A673 (cell line): Measurements from ENCODE around the gene POU1F1.

Experiments
- EZH2 ChIP-seq: fragments of 200-600 bp; sonication (generic); IDR thresholded peaks from 2 replicates; pipeline ENCODE4 v1.6.1; 2017; ENCODE audit warnings: borderline replicate concordance, low read depth, mild to moderate bottlenecking, mixed read lengths, antibody characterized with exemption, low read length; ENCODE audit not compliant: poor library complexity, severe bottlenecking
- TF ChIP-seq, protein P1 (sequence below): fragments of 300-800, 200-600 bp; sonication (generic); conservative IDR thresholded peaks from 2 replicates; pipeline ENCODE4 v1.5.1; 2017; ENCODE audit warnings: low read depth, mild to moderate bottlenecking, antibody characterized with exemption, low read length, moderate library complexity, mixed read lengths

DNA sequence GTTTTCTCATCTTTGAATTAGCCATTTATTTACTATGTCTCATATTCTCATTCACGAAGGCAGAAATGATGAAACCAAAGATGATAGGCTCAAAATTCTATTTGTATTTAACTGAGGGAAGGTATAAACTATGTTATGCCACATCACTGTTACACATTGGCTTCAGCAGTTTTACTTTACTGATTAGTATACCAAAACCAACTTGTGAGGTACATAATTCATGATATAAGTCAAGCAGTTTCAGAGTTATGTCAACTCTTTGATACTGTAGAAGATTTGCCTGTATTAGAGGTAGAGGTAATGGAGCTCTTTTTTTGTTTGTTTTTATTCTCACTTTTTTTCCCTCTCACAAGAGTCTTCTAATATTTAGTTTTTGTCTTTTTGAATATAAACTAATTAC is 26.4 kb downstream of the POU1F1 start:
- TF ChIP-seq, protein P1, sequence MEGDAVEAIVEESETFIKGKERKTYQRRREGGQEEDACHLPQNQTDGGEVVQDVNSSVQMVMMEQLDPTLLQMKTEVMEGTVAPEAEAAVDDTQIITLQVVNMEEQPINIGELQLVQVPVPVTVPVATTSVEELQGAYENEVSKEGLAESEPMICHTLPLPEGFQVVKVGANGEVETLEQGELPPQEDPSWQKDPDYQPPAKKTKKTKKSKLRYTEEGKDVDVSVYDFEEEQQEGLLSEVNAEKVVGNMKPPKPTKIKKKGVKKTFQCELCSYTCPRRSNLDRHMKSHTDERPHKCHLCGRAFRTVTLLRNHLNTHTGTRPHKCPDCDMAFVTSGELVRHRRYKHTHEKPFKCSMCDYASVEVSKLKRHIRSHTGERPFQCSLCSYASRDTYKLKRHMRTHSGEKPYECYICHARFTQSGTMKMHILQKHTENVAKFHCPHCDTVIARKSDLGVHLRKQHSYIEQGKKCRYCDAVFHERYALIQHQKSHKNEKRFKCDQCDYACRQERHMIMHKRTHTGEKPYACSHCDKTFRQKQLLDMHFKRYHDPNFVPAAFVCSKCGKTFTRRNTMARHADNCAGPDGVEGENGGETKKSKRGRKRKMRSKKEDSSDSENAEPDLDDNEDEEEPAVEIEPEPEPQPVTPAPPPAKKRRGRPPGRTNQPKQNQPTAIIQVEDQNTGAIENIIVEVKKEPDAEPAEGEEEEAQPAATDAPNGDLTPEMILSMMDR: no peak
- TF ChIP-seq EZH2: no peak
